Cerebellar cortex (tissue), 1 donor: ENCODE data around the gene WNT8A.

ENCODE experiments used
- DNase-seq: peaks from one replicate; pipeline ENCODE4 v3.0.0-alpha.2; 2015; ENCODE audit warnings: low spot score

WNT8A gene

GRCh38 chr5:138140268-138140667, 56.4 kb downstream of the WNT8A start:
- DNase-seq, result no peak
